ENCODE results near the gene RPL41.

DNA sequence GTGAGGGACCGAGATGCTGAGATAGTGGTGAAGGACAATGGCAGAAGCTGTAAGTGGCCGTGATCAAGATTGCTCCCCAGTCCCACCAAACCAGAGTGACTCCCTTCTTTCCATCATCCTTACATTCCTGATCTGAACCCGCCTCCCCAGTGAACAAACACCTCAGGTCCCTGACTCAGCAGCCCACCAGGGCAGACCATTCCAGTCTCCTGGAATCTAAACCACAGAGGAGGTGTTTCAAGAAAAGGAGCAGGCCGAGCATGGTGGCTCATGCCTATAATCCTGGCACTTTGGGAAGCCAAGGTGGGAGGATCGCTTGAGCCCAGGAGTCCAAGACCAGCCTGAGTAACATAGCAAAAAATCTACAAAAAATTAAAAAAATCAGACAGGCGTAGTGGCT, 29.8 kb upstream of the RPL41 start:
- TF ChIP-seq, protein P1, sequence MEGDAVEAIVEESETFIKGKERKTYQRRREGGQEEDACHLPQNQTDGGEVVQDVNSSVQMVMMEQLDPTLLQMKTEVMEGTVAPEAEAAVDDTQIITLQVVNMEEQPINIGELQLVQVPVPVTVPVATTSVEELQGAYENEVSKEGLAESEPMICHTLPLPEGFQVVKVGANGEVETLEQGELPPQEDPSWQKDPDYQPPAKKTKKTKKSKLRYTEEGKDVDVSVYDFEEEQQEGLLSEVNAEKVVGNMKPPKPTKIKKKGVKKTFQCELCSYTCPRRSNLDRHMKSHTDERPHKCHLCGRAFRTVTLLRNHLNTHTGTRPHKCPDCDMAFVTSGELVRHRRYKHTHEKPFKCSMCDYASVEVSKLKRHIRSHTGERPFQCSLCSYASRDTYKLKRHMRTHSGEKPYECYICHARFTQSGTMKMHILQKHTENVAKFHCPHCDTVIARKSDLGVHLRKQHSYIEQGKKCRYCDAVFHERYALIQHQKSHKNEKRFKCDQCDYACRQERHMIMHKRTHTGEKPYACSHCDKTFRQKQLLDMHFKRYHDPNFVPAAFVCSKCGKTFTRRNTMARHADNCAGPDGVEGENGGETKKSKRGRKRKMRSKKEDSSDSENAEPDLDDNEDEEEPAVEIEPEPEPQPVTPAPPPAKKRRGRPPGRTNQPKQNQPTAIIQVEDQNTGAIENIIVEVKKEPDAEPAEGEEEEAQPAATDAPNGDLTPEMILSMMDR (IDR thresholded peaks at IDR 0.05; ENCODE audit: low read length), result no peak
- TF ChIP-seq EZH2phosphoT487 (IDR thresholded peaks at IDR 0.05; ENCODE audit: low read length), result no peak
